MV-4-11 (cell line): Measurements from ENCODE around the gene AIP.

ENCODE experiments used
- DNase-seq: peaks from one replicate; lab custom pipeline; 2025; lab: John Stamatoyannopoulos, UW

Gene AIP

DNA sequence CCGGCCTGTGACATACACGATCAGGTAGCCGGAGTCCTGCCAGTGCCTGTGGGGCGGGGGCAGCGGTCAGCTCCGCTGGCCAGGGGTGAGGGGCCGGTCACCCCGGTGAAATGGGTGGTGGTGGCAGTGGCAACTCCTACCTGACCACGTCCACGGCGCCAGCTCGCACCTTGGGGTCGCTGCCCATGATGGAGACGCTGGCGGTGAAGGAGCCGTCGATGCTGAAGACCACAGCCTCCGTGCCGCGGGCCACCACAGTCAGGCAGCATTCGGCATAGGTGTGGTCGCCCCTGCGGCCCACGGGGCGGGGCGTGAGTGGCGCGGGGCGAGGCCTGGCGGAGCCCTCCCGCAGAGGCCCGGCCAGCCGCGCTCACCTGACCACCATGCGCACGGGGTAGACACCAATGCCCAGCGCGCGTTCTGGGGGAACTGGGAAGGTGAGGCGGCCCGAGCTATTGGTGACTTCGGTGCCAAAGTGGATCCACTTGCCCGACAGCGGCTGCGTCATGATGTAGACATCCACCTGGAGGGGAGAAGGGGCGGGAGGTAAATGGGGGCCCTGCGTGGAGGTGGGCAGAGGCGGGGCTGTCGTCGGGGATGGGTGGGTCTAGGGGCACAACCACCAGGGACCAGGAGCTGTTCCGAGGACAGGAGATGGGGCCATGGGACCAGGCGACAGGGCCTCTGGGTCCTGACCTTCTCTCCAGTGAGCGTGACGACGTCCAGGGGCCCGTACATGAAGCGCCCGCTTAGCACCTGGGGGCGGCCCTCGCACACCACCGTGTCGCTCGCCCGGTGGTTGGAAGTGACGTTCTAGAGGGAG lies 10.9 kb downstream of the AIP start:
- DNase-seq: no peak

DNA sequence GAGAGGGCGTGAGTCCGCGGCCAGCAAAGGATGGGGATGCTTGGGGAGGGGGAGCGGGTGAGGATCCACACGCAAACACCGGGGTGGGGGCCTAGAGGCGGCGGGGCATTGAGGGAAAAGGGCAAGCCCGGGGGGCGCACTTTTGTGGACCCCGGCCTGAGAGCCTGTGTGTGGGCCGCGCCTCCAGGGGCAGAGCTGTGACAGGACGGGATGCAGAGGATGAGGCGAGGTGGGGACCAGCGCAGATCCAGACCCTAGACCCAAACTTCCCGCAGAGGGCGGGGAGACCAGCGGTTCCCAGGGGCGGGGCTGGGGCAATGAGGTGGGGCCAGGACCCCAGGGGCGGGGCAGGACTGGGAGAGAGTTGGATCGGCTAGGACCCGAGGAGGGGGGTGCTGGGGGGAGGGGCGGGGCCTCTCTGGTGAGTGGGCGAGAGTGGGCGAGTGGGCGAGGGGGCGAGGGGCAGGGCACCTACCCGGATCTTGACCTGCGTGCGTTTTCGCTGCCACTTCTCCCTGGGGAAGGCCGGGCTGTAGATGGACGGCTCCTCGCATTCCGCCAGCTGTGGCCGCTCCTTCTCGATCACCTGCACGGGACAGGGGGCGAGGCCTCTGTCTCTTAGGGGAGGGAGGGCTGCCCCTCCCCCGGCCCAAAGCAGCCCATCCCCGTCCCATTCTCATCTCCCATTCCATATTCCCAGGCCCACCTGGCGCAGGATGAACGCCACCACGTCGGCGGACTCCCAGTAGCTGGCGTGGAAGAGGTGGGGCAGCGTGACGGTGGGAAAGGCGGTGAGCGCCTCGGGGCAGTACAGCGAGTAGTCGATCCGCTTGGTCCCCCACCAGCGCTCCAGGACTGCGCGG lies 11.8 kb downstream of the AIP start:
- DNase-seq: no peak

DNA sequence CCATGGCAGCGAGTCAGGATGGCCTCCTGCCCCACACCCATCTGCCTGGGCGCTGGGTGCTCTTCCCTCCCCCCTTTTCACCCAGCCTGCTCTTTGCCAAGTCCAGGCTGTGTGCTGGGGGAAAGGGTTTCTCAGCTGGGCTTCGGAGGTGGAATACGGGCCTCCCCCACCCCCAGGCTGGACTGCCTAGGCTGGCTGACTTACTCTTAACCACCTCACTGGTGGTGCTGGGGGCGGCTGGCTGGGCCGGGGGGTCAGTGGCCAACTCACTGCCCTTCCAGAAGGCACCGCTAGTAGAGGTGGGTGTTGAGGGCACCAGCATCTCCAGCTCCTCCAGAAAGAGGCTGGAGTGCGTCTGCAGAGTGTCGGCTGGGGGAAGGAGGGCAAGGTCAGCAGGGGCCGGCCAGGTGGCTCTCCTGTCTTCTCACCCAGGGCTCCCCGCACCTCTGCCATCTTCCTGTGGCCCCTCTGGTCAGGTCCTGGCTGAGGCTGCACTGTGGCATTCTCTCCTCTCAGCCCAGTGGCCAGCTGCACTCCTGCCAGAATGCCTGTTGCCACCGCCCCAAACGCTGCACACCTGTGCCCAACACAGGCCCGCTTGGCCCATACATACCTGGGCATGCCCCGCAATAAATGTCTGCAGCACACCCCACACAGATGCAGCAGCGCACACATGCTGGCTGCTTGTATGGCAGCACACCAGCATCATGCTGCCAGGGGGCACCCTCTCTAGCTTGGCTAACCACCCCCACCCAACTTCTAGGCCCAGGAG lies 12.6 kb downstream of the AIP start:
- DNase-seq: no peak

DNA sequence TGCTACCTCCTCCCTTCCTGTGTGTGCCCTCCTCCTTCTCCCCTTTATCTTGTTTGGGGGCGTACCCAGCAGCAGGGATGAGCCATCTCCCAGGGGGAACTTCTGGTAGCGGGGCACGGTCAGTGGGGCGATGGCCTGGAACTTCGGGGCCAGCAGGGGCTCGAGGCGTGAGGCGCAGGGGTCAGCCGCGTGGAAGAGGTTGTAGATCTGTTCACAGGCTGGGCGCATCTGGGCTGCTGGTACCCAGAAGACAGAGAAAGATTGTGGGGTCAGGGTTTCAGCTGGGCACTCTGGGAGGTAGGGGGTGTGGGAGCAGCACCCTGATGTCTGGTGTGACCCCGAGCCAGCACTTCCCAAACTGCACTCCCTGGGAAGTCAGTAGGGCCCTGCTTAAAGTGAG lies 13.3 kb downstream of the AIP start:
- no peak for DNase-seq

DNA sequence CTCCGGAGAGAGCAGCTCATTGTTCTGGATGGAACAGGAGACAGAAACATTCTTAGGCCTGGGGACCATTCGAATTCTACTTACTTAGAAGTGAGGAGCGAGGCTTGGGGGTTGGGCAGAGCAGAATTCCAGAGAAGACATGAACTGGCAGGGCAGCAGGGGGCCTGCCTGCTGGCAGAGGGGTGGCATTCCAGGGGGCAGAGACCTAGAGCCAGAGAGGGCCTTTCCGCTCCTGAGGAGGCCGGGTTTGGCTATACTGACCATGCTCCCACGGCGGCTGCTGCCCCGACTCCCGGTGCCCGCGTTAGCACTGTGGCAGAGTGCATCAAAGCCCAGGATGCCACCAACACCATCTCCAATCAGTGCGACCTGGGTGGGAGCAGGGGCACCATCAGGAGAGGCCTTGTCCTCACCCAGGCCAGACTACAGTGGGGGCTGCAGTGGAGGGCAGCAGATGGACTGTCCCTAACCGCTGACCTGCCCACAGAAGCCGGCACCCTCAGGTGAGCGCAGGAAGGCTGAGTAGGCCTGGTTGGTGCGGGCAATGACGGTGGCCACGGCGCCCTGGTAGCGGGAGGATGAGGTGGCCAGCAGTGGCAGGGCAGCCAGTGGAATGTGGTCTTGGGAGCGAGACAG lies 14.9 kb downstream of the AIP start:
- no peak for DNase-seq

DNA sequence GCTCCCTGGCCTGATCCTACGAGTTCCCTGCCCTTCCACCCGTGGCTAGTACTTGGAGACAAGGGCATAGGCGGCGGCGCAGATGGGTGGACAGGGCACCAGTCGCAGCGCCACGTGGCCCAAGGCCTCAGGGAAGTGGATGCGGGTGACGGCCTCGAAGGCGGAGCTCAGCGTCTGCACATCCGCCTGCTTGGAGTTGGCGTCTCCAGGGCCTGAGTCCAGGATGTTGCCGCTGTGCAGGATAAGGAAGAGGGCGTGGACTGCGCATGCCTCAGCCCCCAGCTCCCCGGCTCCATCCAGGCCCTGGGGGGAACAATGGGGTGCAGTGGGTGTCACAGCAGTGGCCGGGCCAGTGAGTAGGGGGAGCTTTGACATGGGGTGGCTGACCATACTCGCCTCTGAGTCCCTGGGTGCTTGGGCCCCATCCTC lies 15.7 kb downstream of the AIP start:
- no peak for DNase-seq

DNA sequence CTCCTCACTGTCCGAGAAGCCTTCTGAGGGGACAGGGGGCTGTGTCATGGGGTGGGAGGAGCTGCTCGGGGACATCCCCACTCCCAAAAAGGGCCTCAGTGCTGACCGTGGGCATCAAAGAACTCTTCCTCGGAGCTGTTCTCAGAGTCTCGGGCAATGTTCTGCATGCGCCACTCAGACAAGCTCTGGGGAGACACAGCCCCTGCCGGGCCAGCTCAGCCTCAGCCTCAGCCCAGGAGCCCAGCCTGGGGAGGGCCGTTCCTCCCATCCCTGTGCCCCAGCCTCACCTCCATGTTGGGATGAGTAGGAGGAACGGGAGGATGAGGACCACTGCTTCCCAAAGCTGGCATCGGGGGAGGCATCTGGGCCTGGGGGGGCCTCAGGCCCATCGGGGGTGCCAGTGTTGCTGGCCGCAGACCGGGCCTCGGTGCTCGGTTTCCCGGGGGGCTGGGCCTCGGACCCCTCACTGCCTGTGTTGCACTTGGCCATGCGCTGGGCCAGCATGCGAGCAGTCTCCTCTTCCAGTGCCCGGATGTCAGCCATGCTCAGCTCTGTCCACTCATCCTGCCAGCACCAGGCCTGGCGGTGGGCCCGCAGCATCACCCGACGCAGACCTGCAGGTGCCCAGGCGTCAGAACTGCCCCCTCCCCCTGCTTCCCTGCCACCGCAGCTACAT lies 17.1 kb downstream of the AIP start:
- DNase-seq: no peak

DNA sequence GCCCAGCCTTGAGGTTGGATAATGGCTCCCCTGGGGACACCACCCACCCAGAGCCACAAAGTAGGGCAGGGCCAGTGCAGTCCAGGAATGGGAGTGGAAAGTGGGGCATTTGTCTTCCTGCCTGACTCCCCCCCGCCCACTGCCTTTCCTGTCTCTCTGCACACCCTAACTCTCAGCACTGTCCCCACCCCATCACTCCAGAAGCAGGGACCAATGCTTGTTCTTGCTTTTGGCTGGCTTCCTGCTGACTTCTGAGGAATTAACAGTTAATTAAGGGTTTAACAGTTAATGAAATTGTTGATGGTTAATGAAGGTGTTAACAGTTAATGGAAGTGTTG lies 17.6 kb downstream of the AIP start:
- no peak for DNase-seq

DNA sequence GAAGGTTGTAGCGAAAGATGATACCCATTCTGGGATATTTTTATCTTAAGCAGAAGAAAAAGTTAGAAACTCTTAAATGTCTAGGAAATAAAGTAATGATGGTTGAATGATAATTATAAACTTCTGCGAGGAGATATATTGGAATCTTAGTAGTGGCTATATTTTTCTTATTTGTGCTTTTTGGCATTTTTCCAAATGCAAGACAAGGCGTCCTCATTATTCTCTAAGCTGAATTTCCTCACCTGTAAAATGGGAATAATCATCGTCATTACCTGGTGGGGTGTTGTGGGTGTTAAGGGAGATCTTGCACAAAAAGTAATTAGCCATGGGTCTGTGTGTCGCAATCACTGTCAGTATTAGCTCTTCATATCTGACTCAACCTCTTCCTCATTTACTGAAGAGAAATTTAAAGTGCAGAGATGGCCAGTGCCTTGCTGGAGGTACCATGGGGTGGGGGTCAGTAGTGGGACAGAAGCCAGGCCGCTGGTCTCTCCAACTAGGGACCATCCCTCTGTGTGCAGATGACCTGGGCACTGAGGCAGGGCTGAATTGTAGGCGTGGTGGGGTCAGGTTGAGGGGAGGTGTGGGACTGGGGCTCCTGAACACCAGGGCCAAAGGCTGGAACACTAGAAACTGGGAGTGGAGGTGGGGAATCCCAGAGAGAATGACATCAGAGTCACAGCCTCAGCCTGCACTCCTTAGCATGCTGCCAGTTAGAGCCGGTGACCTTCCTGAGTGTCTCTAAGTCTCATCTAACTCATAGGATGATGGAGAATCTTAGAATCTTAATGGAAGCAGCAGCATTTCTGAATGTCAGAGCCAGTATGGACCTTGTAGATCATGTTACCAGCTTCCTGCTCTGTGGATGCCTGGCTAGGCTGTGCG lies 18.2 kb downstream of the AIP start:
- peak; percentile 70 for DNase-seq

DNA sequence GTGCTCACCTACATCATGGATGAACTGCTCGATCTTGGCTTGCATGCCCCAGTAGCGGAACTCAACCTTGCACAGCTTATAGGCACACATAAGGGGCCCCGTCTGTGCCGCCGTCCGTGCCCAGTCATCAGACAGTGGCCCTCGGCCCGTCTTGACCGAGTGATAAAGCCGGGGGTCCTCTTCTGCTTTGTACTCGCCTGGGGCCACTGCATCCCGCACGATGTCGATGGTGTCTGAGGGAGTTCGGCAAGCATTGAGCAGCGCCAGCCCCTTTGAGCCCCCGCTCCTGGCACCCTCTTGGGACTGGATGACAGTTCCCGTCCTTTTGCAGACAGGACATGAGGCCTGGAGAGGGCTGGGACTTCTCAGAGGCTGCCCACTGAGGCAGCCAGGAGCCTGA lies 19.0 kb downstream of the AIP start:
- DNase-seq: no peak

DNA sequence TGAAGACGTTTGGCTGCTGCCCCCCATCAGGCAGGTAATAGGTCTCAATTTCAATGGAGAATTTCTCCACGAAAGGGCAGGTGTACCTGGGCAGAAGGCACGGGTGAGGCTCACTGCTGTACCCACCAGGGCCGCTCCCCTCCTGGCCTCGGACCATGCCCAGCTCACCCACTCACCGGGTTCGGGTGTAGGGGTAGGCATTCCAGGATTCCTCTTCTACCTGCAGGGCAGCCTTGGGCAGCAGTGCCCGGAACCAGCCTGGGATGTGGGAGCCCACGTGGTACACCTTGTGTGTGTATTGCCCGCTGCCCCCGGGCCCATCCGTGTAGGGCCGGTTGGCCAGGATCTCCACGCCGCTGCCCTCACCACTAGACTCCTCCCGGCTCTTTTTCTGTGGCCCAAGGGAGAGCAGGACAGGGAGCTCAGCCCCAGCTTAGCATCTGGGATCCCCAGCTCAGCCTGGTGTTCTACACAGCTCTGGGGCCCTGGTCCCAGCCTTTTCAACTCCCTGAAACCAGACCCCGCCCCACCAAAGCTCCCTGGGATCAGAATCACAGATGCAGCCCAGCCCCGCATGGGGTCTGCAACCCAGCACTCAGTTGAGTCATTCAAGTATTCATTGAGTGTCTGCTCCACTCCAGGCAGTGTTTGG lies 19.6 kb downstream of the AIP start:
- DNase-seq: no peak

DNA sequence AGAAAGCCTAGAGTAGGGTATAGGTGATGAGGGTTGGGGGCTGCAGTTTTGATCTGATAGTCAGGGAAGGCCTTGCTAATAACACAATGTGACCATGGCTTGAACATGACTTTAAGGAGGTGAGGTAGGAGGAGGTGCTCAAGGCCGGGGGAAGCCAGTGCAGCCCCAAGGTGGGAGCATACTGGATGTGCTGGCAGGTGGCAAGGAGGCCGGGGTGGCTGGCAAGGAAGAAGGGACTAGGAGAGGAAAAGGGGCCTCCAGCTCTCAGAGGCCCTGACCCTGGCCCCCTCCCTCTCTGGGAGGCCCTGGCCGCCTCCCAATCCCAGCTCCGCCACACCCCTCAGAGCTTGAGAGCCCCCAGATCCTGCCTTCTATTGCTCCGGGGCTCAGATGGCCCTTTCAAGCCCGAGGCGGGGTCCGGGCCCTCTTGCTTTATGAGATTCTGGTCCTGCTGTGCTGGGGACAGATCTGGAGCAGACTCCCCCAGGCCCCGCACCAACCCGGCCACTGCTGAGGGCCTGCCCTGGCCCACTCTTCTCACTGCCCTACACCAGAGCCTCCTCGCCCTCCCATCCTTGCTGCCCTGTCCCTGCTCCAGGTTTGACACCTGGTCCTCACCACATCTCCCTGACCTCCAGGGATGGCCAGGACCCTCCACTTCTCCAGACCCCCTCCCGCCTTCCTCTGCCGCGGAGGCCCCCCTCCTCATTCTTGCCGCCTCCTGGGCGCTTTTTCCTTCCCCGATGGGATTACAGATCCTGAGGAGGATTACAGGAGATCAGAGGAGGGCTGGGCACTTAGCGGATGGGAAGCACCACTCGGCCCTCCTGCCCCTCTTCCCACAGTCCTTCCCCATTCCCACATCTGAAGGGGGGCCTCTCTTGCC lies 20.5 kb downstream of the AIP start:
- no peak for DNase-seq

DNA sequence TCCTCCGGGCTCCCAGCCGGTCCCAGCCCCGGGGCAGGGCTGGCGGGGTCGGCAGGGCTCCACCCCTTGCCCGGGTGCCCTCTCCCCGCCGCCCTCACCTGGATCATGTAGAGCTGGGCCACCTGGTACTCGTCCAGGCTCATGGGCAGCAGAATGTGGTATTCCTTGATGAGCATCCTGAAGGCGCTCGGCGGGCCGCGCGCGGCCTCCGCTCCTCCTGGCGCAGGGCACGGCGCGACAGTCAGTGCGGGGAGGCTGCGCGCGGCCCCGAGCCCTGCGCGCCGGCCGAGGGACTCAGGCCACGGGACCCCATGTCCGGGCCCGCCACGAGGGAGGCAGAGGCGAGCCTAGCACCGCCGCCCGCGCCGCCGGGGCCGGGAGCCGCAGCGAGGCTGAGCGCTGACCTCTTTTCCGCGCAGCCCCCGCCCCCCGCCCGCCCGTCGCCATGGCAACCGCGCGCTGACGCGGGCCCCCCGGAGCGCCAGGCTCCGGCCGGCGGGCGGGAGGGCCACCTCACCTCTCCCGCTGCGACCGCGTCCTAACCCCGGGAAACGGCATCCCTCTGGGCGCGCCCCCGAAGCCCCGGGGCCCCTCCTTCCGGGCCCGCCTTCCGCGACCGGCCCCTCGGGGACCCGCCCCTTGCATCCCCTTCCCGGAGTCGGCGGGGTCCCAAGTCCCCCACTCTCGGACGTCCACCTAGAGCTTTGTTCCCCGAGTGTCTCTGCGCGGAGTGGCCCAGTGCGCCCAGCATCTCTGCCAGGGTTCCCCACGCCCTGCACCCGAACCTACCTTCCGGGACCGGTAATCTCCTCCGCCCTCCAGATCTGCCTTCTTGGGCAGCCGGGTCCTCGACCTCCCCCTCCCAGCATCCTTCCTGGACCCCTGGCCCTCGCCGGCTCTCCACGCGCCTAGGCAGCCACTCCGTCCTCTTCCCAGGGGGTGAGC lies 21.5 kb downstream of the AIP start:
- no peak for DNase-seq

DNA sequence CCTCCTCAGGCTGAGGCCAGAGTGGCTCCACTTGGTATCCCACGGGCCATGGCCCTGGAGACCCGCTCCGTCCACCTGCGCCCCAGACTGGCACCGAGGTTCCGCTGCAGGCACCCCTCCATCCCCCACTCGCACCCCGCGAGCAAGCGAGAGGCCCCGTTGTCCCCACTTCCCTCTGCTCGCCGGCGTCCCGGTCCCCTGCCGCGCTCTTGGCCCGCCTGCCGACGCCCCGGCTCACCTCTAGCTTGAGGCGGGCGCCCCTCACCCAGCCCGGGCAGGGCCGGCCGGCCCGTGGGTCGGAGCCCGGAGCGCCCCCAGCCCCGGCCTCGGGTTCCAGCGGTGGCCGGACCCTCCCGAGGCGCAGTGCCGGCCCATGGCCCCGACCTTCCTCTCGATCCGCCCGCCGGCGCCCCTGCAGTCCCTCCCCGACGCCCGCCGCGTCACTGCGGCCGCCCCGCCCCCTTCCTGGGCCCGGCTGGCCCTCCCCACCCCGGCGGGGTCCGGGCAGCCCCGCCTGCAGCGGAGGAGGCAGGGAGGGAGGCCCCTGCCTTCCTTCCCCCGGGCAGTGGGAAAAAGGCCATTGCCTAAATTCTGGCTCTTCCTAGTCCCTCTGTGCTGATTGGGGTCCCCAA lies 22.2 kb downstream of the AIP start, which contains the start of gene PITPNM1:
PITPNM1 (minus strand) TSS at position 414 of the 632 bp plus-strand sequence. CDS start 1,183 bp downstream, outside the sequence.
- DNase-seq: no peak

DNA sequence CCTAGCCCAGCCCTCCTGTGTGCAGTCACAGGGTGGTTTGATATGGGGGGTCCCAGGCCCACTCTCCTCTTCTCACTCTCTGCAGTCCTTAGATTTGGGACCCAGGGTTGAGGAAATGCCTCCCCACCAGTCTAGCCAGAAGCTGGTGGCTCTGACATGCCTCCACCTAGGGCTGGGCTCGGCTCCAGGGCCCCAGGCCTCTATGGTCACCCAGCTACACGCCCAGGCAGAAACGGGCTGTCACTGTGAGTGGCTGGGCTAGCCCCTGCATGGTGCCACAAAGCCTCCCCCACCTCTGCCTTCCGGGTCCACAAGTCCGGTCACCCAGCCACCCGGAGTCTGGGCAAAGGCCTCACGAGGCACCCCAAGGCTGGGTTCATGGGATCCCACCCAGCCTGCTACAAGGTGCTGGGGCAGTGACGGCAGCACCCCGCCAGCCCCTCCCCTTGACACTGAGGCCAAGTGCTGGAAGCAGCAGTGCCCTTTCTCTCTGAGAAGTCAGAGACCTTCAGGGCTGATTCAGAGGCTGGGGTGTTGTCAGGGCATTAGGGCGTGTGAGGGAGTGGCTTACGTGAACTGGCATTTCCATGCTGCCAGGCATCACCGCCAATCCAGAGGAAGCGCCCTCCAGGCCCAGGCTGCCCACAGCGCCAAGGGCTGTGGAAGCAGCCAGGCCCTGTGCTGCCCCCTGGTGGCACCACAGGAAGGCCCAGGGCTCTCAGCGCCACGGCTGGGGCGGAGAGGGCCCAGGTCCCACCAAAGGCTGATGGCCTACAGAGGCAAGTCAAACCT lies 23.0 kb downstream of the AIP start:
- DNase-seq: peak; percentile 93

DNA sequence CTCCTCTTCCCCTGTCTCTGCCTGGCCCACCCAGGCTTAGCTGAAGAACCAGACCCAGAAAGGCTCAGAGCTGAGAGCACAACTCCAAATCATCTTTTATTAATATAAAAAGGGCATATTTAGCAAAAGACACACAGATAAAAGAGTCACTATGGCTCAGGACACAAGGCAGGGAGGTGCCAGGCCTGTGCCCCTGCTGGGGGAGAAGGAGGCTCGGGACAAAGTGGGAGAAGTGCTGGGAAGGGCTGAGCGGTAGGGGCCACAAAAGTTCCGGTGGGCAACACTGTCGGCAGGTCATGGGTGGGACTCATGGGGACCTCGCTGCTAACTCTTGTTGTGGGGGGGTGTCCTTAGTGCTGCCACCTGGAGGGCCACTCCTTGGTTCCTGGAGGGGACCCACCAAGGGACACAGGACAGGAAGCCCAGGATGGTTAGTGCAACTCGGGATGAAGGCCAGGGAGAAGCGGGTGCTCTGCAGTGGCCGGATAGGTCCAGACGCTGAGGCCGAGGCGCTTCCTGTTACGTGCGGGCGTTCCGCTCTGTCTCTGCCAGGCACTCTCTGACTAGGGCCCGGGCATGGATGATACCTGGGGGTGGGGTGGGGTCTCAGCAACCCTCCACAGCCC lies 23.7 kb downstream of the AIP start:
- no peak for DNase-seq
